Nephron progenitor cell (in vitro differentiated cells): ENCODE results near the gene LAMB1.
"Not testable (repeated sequence)": the region's sequence is repeated elsewhere in the genome, so short reads cannot be mapped to it uniquely, and the experiment has no call there.

ENCODE experiments used
- DNase-seq: peaks from one replicate; pipeline ENCODE4 v3.0.0; 2021
- H3K27ac Mint-ChIP-seq: 2 replicates; pipeline ENCODE4 v1.8.0; 2021; ENCODE audit warnings: mild to moderate bottlenecking, moderate library complexity, mixed read lengths
- H3K27me3 Mint-ChIP-seq: 2 replicates; pipeline ENCODE4 v1.8.0; 2021; ENCODE audit warnings: mild to moderate bottlenecking, low read depth, mixed read lengths; ENCODE audit not compliant: poor library complexity
- H3K36me3 Mint-ChIP-seq: 2 replicates; pipeline ENCODE4 v1.8.0; 2021; ENCODE audit warnings: low read depth, mixed read lengths
- H3K4me1 Mint-ChIP-seq: 2 replicates; pipeline ENCODE4 v1.8.0; 2021; ENCODE audit warnings: mixed read lengths
- H3K4me3 Mint-ChIP-seq: 2 replicates; pipeline ENCODE4 v1.8.0; 2021; ENCODE audit warnings: mild to moderate bottlenecking, moderate library complexity, mixed read lengths
- H3K9me3 Mint-ChIP-seq: 2 replicates; pipeline ENCODE4 v1.8.0; 2021; ENCODE audit warnings: mild to moderate bottlenecking, moderate library complexity, mixed read lengths
- CTCF ChIP-seq: fragments of 200-600 bp; sonication (generic); IDR thresholded peaks from 2 replicates; pipeline ENCODE4 v1.5.0; 2021; ENCODE audit warnings: antibody characterized with exemption

LAMB1 gene

GRCh38 chr7:107932805-107933204 is 70.2 kb downstream of the LAMB1 start:
- Mint-ChIP-seq H3K27me3 (peaks cover 3% of the 10 kb centered on the region), H3K27ac (peak overlapping the region; percentile 88), H3K36me3 (peaks cover 83% of the 10 kb centered on the region), H3K4me3 (no peak overlapping the region), H3K4me1 (peaks cover 39% of the 10 kb centered on the region), H3K9me3 (no peaks in the 10 kb centered on the region)
- TF ChIP-seq CTCF, result no peak
- DNase-seq, result no peak

- Mint-ChIP-seq H3K9me3 (no peaks in the 10 kb centered on the region), H3K27ac (no peak overlapping the region), H3K4me3 (no peak overlapping the region), H3K4me1 (peaks cover 35% of the 10 kb centered on the region), H3K36me3 (peaks cover 88% of the 10 kb centered on the region), H3K27me3 (peaks cover 3% of the 10 kb centered on the region)
- no peak for DNase-seq
- TF ChIP-seq CTCF, result no peak
Observed at GRCh38 chr7:107931740-107932515, 71.0 kb downstream of the LAMB1 start.

- no peaks in the 10 kb centered on the region for H3K9me3 Mint-ChIP-seq
- peak overlapping the region; percentile 24 for H3K27ac Mint-ChIP-seq
- DNase-seq, result no peak
- TF ChIP-seq CTCF, result no peak
- H3K36me3 Mint-ChIP-seq, result peaks cover 99% of the 10 kb centered on the region
- no peak overlapping the region for H3K4me3 Mint-ChIP-seq
- no peaks in the 10 kb centered on the region for H3K27me3 Mint-ChIP-seq
- peaks cover 36% of the 10 kb centered on the region for H3K4me1 Mint-ChIP-seq
Observed at GRCh38 chr7:107926481-107926880, 76.5 kb downstream of the LAMB1 start.

- Mint-ChIP-seq H3K27ac (peak overlapping the region; percentile 81), H3K27me3 (no peaks in the 10 kb centered on the region), H3K4me1 (peaks cover 47% of the 10 kb centered on the region), H3K36me3 (peaks cover 100% of the 10 kb centered on the region), H3K4me3 (no peak overlapping the region), H3K9me3 (no peaks in the 10 kb centered on the region)
- no peak for DNase-seq
- TF ChIP-seq CTCF, result no peak
Observed at GRCh38 chr7:107924841-107925504, 78.0 kb downstream of the LAMB1 start.

GRCh38 chr7:107922886-107923285 is 80.1 kb downstream of the LAMB1 start:
- H3K4me3 Mint-ChIP-seq, result no peak overlapping the region
- DNase-seq, result no peak
- peak overlapping the region; percentile 76 for H3K27ac Mint-ChIP-seq
- H3K9me3 Mint-ChIP-seq, result no peaks in the 10 kb centered on the region
- H3K4me1 Mint-ChIP-seq, result peaks cover 54% of the 10 kb centered on the region
- no peaks in the 10 kb centered on the region for H3K27me3 Mint-ChIP-seq
- H3K36me3 Mint-ChIP-seq, result peaks cover 95% of the 10 kb centered on the region
- TF ChIP-seq CTCF, result no peak

GRCh38 chr7:107921826-107922225 is 81.1 kb downstream of the LAMB1 start:
- H3K27me3 Mint-ChIP-seq, result not testable (repeated sequence)
- peaks cover 49% of the 10 kb centered on the region for H3K4me1 Mint-ChIP-seq

More at GRCh38 chr7:107921826-107922225, 81.1 kb downstream of the LAMB1 start:
- H3K9me3 Mint-ChIP-seq, H3K27ac Mint-ChIP-seq, H3K4me3 Mint-ChIP-seq, DNase-seq: not testable (repeated sequence)
- peaks cover 95% of the 10 kb centered on the region for H3K36me3 Mint-ChIP-seq
